HepG2 (cell line): ENCODE data around the gene STPG4. TPM values are rescaled to one million over a fixed set of nuclear protein-coding genes. Genes with fewer than 3 reads are reported as not detected.

Source experiments
- ATAC-seq: fragments of 200-7000 bp; cut with Tn5 transposase; 3 replicates; pipeline ENCODE4 v1.9.1; 2020; ENCODE audit warnings: mild to moderate bottlenecking, moderate library complexity
- BruUV-seq: library from RNA; stranded (reverse); fragments of 400-500 nt; replicated peaks from 2 replicates; lab custom pipeline; 2021; lab: Mats Ljungman, UMichigan
- CTCF ChIA-PET: fragments of 300-600 bp; formaldehyde crosslinking; extraction: SDS; loops from one replicate; lab custom pipeline; 2021; ENCODE audit warnings: low total read pairs, inconsistent platforms, low intra/inter-chr PET ratio; lab: Yijun Ruan, JAX
- POLR2A ChIA-PET: fragments of 350-600 bp; sonication (Branson Sonifier 250); formaldehyde crosslinking; loops from one replicate; lab custom pipeline; 2020; ENCODE audit warnings: antibody characterized with exemption, inconsistent platforms; lab: Yijun Ruan, JAX
- DNase-seq: peaks from one replicate; pipeline ENCODE4 v3.0.0-alpha.2; 2015; ENCODE audit warnings: low spot score
- FAIRE-seq: peaks from 3 replicates; lab custom pipeline; 2011; peaks lifted over from hg19 to GRCh38; lab: Jason Lieb, UNC
- H2AFZ ChIP-seq: one replicate; pipeline ENCODE4 v1.6.1; 2011; ENCODE audit warnings: low read length, inconsistent platforms
- H3K27ac ChIP-seq: fragments of 300-600 bp; 3 replicates; pipeline ENCODE4 v1.8.0; 2011; ENCODE audit warnings: mixed run types, mild to moderate bottlenecking, mixed read lengths, low read length, inconsistent platforms; ENCODE audit not compliant: insufficient read depth; ENCODE audit errors: extremely low read length
- H3K27me3 ChIP-seq, 2 experiments: fragments of 200-600 bp in 1 of 2; 2 replicates in 1 of 2; 3 replicates in 1 of 2; pipeline versions ENCODE4 v1.6.0 to v1.8.0; 2011; ENCODE audit warnings: low read length in 2 of 2, mild to moderate bottlenecking in 2 of 2, moderate library complexity in 2 of 2, inconsistent platforms in 1 of 2; ENCODE audit not compliant: insufficient read depth in 2 of 2, control insufficient read depth in 1 of 2
- H3K36me3 ChIP-seq, 2 experiments: fragments of 200-600 bp in 1 of 2; replicated peaks in 1 of 2; 2 replicates in 1 of 2; 3 replicates in 1 of 2; pipeline versions ENCODE4 v1.5.1 to v1.8.0; 2011; ENCODE audit warnings: low read length in 2 of 2, inconsistent platforms in 1 of 2; ENCODE audit not compliant: insufficient read depth in 2 of 2, control insufficient read depth in 1 of 2
- H3K4me1 ChIP-seq: 2 replicates; pipeline ENCODE4 v1.5.1; 2012; ENCODE audit warnings: low read length, inconsistent platforms; ENCODE audit not compliant: insufficient read depth
- H3K4me2 ChIP-seq: 2 replicates; pipeline ENCODE4 v1.6.0; 2011; ENCODE audit warnings: low read depth, low read length, inconsistent platforms
- H3K4me3 ChIP-seq, 3 experiments: fragments of 200-600 bp in 1 of 3; sonication (generic), shearing (Covaris generic) in 1 of 3; replicated peaks in 1 of 3; 2 replicates each; pipeline ENCODE4 v1.5.1; 2011 to 2016; ENCODE audit warnings: low read length in 3 of 3, inconsistent platforms in 2 of 3, low read depth in 2 of 3, mild to moderate bottlenecking in 2 of 3, control low read depth in 1 of 3, mixed read lengths in 1 of 3; ENCODE audit not compliant: insufficient read depth in 1 of 3
- H3K79me2 ChIP-seq: one replicate; pipeline ENCODE4 v1.6.1; 2011; ENCODE audit warnings: low read length, inconsistent platforms; ENCODE audit not compliant: insufficient read depth
- H3K9ac ChIP-seq: 2 replicates; pipeline ENCODE4 v1.6.0; 2011; ENCODE audit warnings: mild to moderate bottlenecking, low read depth, low read length, inconsistent platforms; ENCODE audit not compliant: insufficient read depth
- H3K9me3 ChIP-seq: 2 replicates; pipeline ENCODE4 v1.5.1; 2012; ENCODE audit warnings: mild to moderate bottlenecking, low read length
- H4K20me1 ChIP-seq: 2 replicates; pipeline ENCODE4 v1.6.0; 2011; ENCODE audit warnings: inconsistent platforms, mild to moderate bottlenecking, low read length, moderate library complexity; ENCODE audit not compliant: insufficient read depth
- BRD4 ChIP-seq: sonication (generic); formaldehyde crosslinking; IDR thresholded peaks from 2 replicates; pipeline ENCODE4 v1.4.0; 2020; ENCODE audit warnings: missing genetic modification reagents
- HMGXB4 ChIP-seq, 2 experiments: sonication (generic) in 1 of 2; formaldehyde crosslinking in 1 of 2; IDR thresholded peaks; 2 replicates each; pipeline versions ENCODE4 v1.4.0 to v1.6.1; 2018 to 2020; ENCODE audit warnings: missing genetic modification reagents in 2 of 2, borderline replicate concordance in 1 of 2, low read depth in 1 of 2, mild to moderate bottlenecking in 1 of 2, missing biosample characterization in 1 of 2
- KLF6 ChIP-seq: IDR thresholded peaks from 2 replicates; pipeline ENCODE4 v1.8.0; 2016; ENCODE audit warnings: missing biosample characterization, missing genetic modification reagents
- SKI ChIP-seq: fragments of 450-650 bp; IDR thresholded peaks from one replicate; pipeline ENCODE4 v1.6.1; 2018; ENCODE audit warnings: mild to moderate bottlenecking; ENCODE audit not compliant: partially characterized antibody
- ZFP36 ChIP-seq: fragments of 150-350 bp; IDR thresholded peaks from 2 replicates; pipeline ENCODE4 v1.6.1; 2018; ENCODE audit warnings: borderline replicate concordance, low read length, low read depth; ENCODE audit not compliant: partially characterized antibody
- ZFP37 ChIP-seq: sonication (generic); formaldehyde crosslinking; IDR thresholded peaks from 2 replicates; pipeline ENCODE4 v1.4.0; 2020; ENCODE audit warnings: missing genetic modification reagents, borderline replicate concordance
- ZFP90 ChIP-seq: sonication (generic); formaldehyde crosslinking; IDR thresholded peaks from 2 replicates; pipeline ENCODE4 v1.8.0; 2022; ENCODE audit warnings: missing genetic modification reagents, mild to moderate bottlenecking, inconsistent platforms, borderline replicate concordance
- ZFP91 ChIP-seq: sonication (generic); formaldehyde crosslinking; IDR thresholded peaks from 2 replicates; pipeline ENCODE4 v1.9.0; 2022; ENCODE audit warnings: missing genetic modification reagents, mild to moderate bottlenecking, borderline replicate concordance
- ZNF362 ChIP-seq: sonication (generic); formaldehyde crosslinking; IDR thresholded peaks from 2 replicates; pipeline ENCODE4 v1.4.0; 2020; ENCODE audit warnings: missing genetic modification reagents, mild to moderate bottlenecking, borderline replicate concordance
- ZNF777 ChIP-seq: sonication (generic); formaldehyde crosslinking; IDR thresholded peaks from 2 replicates; pipeline ENCODE4 v1.4.0; 2020; ENCODE audit warnings: missing genetic modification reagents
- ZNF782 ChIP-seq: sonication (generic); formaldehyde crosslinking; IDR thresholded peaks from 2 replicates; pipeline ENCODE4 v1.4.0; 2020; ENCODE audit warnings: missing genetic modification reagents, mild to moderate bottlenecking, borderline replicate concordance
- WGBS: methylation state at CpG from one replicate; pipeline ENCODE4 v1.1.6; 2017; ENCODE audit warnings: low lambda C conversion rate; 5-methylcytosine and 5-hydroxymethylcytosine counted together
- in situ Hi-C: cut with HindIII; loops from 2 replicates; pipeline ENCODE4 v1.10.0; 2017; ENCODE audit warnings: low pct_unique_long_range_greater_than_20kb; ENCODE audit not compliant: extremely low pct_ligation_motif_present
- intact Hi-C: fragments of 100-400 bp; cut with micrococcal nuclease; formaldehyde crosslinking; loops from one replicate; pipeline ENCODE4 v1.10.0; 2022; ENCODE audit not compliant: unreplicated experiment
- polyA plus RNA-seq, 8 experiments: library from polyadenylated mRNA; depleted of rRNA in 3 of 8; stranded (reverse) in 7 of 8; unstranded in 1 of 8; fragments of >200 nt; fragmentation: Illumina TruSeq in 4 of 8; extraction: Trizol in 4 of 8; gene quantifications; 2 replicates each; pipeline versions ENCODE4 v1.2.1 to v1.2.3, GENCODE V29; 2011 to 2016; ENCODE audit warnings: low read depth in 4 of 8, missing spikeins in 1 of 8, mixed read lengths in 1 of 8; ENCODE audit not compliant: insufficient read depth in 1 of 8
- total RNA-seq, 5 experiments: library from RNA; depleted of rRNA; stranded (reverse); fragments of >200 nt; fragmentation: Illumina TruSeq; extraction: Trizol; gene quantifications; 2 replicates each; pipeline ENCODE4 v1.2.3, GENCODE V29; 2016; ENCODE audit warnings: low read depth in 1 of 5

Gene STPG4
- total and polyA plus RNA-seq, 2 of the 13 experiments (the other 11 are each of a cell fraction or from before 2014, with no cell fraction given), result 0.11 to 0.15 TPM

- ATAC-seq (no peak), DNase-seq (no peak), FAIRE-seq (no peak)
- H3K9me3 ChIP-seq, result no peaks in the 10 kb centered on the region
- H4K20me1 ChIP-seq, result no peaks in the 10 kb centered on the region
- peaks cover 1 to 14% of the 10 kb centered on the region in 2 experiments; a peak in 3 of 5 replicates for H3K27me3 ChIP-seq
- TF ChIP-seq ZFP36 (no peak), SKI (no peak), ZNF777 (CRISPR knock-in tag) (no peak), ZNF782 (CRISPR knock-in tag) (no peak), ZNF362 (CRISPR knock-in tag) (no peak), BRD4 (CRISPR knock-in tag) (no peak), ZFP90 (CRISPR knock-in tag) (no peak), ZFP91 (CRISPR knock-in tag) (no peak), KLF6 (CRISPR knock-in tag) (no peak), ZFP37 (no peak), HMGXB4 (CRISPR knock-in tag; IDR thresholded peaks at IDR 0.05; ENCODE audit: borderline replicate concordance in 1 of 2, low read depth in 1 of 2) (no peak)
- in situ Hi-C loops (no loop called here), intact Hi-C loops (no loop called here)
- ChIA-PET POLR2A (interaction anchor here (0.5 to 1.8 kb wide), 3 partner anchors 17 to 206 kb away, joined by 3 to 4 read pairs (median 3); no protein-coding TSS in a partner anchor), CTCF (no interaction called here)
- H3K27ac ChIP-seq, result no peak overlapping the region
- no peak overlapping the region for H3K9ac ChIP-seq
- no peaks in the 10 kb centered on the region for H3K79me2 ChIP-seq
- peaks cover 50% of the 10 kb centered on the region for H3K4me1 ChIP-seq
- WGBS, result 46% methylated on average over 2 of the region's 2 CpGs
- H3K36me3 ChIP-seq, result no peaks in the 10 kb centered on the region
- H3K4me2 ChIP-seq, result no peak overlapping the region
- no peak overlapping the region for H3K4me3 ChIP-seq
- H2AFZ ChIP-seq, result no peak overlapping the region
- no TSS peak for BruUV-seq
Measured at GRCh38 chr2:47196046-47196445, 40.9 kb upstream of the STPG4 start.
